Neural cell (in vitro differentiated cells): ENCODE results near the gene TECPR1. TPM values are rescaled to one million over a fixed set of nuclear protein-coding genes. Genes with fewer than 3 reads are reported as not detected.

Source experiments
- H2AFZ ChIP-seq: fragments of 200-600, 300-800 bp; sonication (generic), shearing (Covaris generic); 2 replicates; pipeline ENCODE4 v1.6.0; 2014; ENCODE audit warnings: low read depth, mild to moderate bottlenecking, antibody characterized with exemption, low read length, moderate library complexity
- H3F3A ChIP-seq: fragments of 200-600 bp; shearing (Covaris generic); 2 replicates; pipeline ENCODE4 v1.6.1; 2016; ENCODE audit warnings: mild to moderate bottlenecking, moderate library complexity, mixed read lengths, antibody characterized with exemption, low read length; ENCODE audit not compliant: insufficient read depth, poor library complexity, severe bottlenecking
- H3K27ac ChIP-seq: fragments of 200-600, 300-800 bp; sonication (generic), shearing (Covaris generic); 2 replicates; pipeline ENCODE4 v1.5.1; 2014; ENCODE audit warnings: mild to moderate bottlenecking, low read length, moderate library complexity
- H3K27me3 ChIP-seq: fragments of 300-800, 200-600 bp; sonication (generic), shearing (Covaris generic); 2 replicates; pipeline ENCODE4 v1.6.0; 2014; ENCODE audit warnings: mild to moderate bottlenecking, low read depth, low read length, moderate library complexity; ENCODE audit not compliant: insufficient read depth
- H3K36me3 ChIP-seq: fragments of 300-800, 200-600 bp; sonication (generic), shearing (Covaris generic); 2 replicates; pipeline ENCODE4 v1.5.1; 2014; ENCODE audit warnings: mild to moderate bottlenecking, antibody characterized with exemption, low read length, moderate library complexity; ENCODE audit not compliant: insufficient read depth
- H3K4me2 ChIP-seq: fragments of 300-800, 200-600 bp; sonication (generic), shearing (Covaris generic); 2 replicates; pipeline ENCODE4 v1.6.0; 2014; ENCODE audit warnings: mild to moderate bottlenecking, low read length
- H3K4me3 ChIP-seq: fragments of 300-800, 200-600 bp; sonication (generic), shearing (Covaris generic); 2 replicates; pipeline ENCODE4 v1.5.1; 2014; ENCODE audit warnings: mild to moderate bottlenecking, low read length, moderate library complexity
- H3K79me2 ChIP-seq: fragments of 200-600 bp; shearing (Covaris generic); replicated peaks from 2 replicates; pipeline ENCODE4 v1.6.0; 2014; ENCODE audit warnings: mild to moderate bottlenecking, low read length, moderate library complexity; ENCODE audit not compliant: insufficient read depth
- H3K9ac ChIP-seq: fragments of 300-800, 200-600 bp; sonication (generic), shearing (Covaris generic); 2 replicates; pipeline ENCODE4 v1.6.1; 2016; ENCODE audit warnings: mild to moderate bottlenecking, low read length, mixed read lengths
- H3K9me2 ChIP-seq: fragments of 200-600 bp; shearing (Covaris generic); 2 replicates; pipeline ENCODE4 v1.6.1; 2016; ENCODE audit warnings: mild to moderate bottlenecking, low read length, mixed read lengths; ENCODE audit not compliant: insufficient read depth
- H3K9me3 ChIP-seq: fragments of 200-600, 300-800 bp; sonication (generic), shearing (Covaris generic); 2 replicates; pipeline ENCODE4 v1.6.1; 2016; ENCODE audit warnings: mild to moderate bottlenecking, mixed run types, low read length, moderate library complexity, mixed read lengths
- H4K20me1 ChIP-seq: fragments of 200-600 bp; shearing (Covaris generic); 2 replicates; pipeline ENCODE4 v1.6.1; 2016; ENCODE audit warnings: mild to moderate bottlenecking, mixed run types; ENCODE audit not compliant: insufficient read depth
- EP300 ChIP-seq: fragments of 450-650 bp; conservative IDR thresholded peaks from 2 replicates; pipeline ENCODE4 v1.6.1; 2014; ENCODE audit warnings: antibody characterized with exemption, mild to moderate bottlenecking, moderate library complexity; ENCODE audit not compliant: poor library complexity, severe bottlenecking
- EZH2 ChIP-seq: fragments of 200-600, 300-800 bp; shearing (Covaris generic), sonication (generic); IDR thresholded peaks from 2 replicates; pipeline ENCODE4 v1.6.1; 2014; ENCODE audit warnings: antibody characterized with exemption, low read length, borderline replicate concordance, mild to moderate bottlenecking; ENCODE audit not compliant: insufficient read depth, poor library complexity, severe bottlenecking
- MXI1 ChIP-seq: fragments of 450-650 bp; conservative IDR thresholded peaks from 2 replicates; pipeline ENCODE4 v1.6.1; 2014; ENCODE audit warnings: antibody characterized with exemption, mild to moderate bottlenecking; ENCODE audit not compliant: poor library complexity, severe bottlenecking
- POLR2AphosphoS5 ChIP-seq: IDR thresholded peaks from 2 replicates; pipeline ENCODE4 v1.6.1; 2012
- RAD21 ChIP-seq: fragments of 450-650 bp; conservative IDR thresholded peaks from 2 replicates; pipeline ENCODE4 v1.6.1; 2014; ENCODE audit warnings: antibody characterized with exemption, mild to moderate bottlenecking, moderate library complexity
- SMC3 ChIP-seq: fragments of 450-650 bp; conservative IDR thresholded peaks from 2 replicates; pipeline ENCODE4 v1.6.1; 2014; ENCODE audit warnings: antibody characterized with exemption, mild to moderate bottlenecking, moderate library complexity; ENCODE audit not compliant: poor library complexity
- TAF1 ChIP-seq: IDR thresholded peaks from 2 replicates; pipeline ENCODE4 v1.6.1; 2012; ENCODE audit warnings: low read depth
- polyA plus RNA-seq: library from polyadenylated mRNA; depleted of rRNA; stranded (reverse); fragments of >200 nt; gene quantifications from 2 replicates; pipeline ENCODE4 v1.2.3, GENCODE V29; 2014
- TF ChIP-seq, protein P1 (sequence below): IDR thresholded peaks from 2 replicates; pipeline ENCODE4 v1.6.1; 2012; ENCODE audit warnings: borderline replicate concordance
- TF ChIP-seq, protein P2 (sequence below): fragments of 450-650 bp; IDR thresholded peaks from 2 replicates; pipeline ENCODE4 v1.5.1; 2014; ENCODE audit warnings: antibody characterized with exemption, mild to moderate bottlenecking, moderate library complexity; ENCODE audit not compliant: poor library complexity, severe bottlenecking

The TECPR1 gene
- polyA plus RNA-seq, 1 donor from 2014 or later = 46.6 TPM

DNA sequence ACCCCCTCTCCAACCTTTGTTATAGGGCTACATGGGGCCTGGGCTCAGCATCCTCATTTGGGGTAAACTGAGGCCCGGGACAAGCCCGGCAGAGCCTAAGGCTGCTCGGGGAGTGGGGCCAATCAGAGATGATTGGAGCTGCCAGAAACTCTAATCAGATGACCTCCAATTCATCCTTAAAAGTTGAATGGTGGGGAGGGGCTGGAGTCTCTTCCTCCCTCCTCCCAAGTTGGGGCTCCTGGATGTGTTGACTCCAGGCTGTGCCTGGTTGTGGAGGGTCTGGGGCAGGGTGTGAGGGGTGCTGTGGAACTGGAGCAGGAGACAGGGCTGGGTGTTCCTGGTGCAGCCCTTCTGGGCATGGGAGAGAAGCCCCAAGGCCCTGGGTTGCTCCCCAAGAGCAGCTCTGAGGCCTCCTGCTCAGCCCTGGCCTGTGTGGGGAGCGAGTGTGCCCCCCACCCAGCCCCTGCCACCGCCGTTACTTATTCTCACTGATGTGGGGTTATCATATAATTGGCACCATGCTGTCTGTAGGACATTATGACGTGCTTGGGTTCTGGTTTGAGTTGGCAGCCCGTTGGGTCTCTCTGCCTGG, 38.6 kb downstream of the TECPR1 start:
- Histone ChIP-seq H3K9me3 (no peaks in the 10 kb centered on the region), H4K20me1 (no peaks in the 10 kb centered on the region), H3K4me2 (no peak overlapping the region), H3K79me2 (no peaks in the 10 kb centered on the region), H3K27me3 (peaks cover 3% of the 10 kb centered on the region), H2AFZ (no peak overlapping the region), H3K9ac (no peak overlapping the region), H3F3A (no peaks in the 10 kb centered on the region), H3K9me2 (no peaks in the 10 kb centered on the region), H3K4me3 (no peak overlapping the region), H3K36me3 (no peaks in the 10 kb centered on the region), H3K27ac (no peak overlapping the region)
- TF ChIP-seq MXI1 = no peak
- TF ChIP-seq EZH2 = no peak
- no peak for TF ChIP-seq TAF1
- no peak for TF ChIP-seq POLR2AphosphoS5
- TF ChIP-seq SMC3 = no peak
- TF ChIP-seq, protein P1, sequence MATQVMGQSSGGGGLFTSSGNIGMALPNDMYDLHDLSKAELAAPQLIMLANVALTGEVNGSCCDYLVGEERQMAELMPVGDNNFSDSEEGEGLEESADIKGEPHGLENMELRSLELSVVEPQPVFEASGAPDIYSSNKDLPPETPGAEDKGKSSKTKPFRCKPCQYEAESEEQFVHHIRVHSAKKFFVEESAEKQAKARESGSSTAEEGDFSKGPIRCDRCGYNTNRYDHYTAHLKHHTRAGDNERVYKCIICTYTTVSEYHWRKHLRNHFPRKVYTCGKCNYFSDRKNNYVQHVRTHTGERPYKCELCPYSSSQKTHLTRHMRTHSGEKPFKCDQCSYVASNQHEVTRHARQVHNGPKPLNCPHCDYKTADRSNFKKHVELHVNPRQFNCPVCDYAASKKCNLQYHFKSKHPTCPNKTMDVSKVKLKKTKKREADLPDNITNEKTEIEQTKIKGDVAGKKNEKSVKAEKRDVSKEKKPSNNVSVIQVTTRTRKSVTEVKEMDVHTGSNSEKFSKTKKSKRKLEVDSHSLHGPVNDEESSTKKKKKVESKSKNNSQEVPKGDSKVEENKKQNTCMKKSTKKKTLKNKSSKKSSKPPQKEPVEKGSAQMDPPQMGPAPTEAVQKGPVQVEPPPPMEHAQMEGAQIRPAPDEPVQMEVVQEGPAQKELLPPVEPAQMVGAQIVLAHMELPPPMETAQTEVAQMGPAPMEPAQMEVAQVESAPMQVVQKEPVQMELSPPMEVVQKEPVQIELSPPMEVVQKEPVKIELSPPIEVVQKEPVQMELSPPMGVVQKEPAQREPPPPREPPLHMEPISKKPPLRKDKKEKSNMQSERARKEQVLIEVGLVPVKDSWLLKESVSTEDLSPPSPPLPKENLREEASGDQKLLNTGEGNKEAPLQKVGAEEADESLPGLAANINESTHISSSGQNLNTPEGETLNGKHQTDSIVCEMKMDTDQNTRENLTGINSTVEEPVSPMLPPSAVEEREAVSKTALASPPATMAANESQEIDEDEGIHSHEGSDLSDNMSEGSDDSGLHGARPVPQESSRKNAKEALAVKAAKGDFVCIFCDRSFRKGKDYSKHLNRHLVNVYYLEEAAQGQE = no peak
- no peak for TF ChIP-seq RAD21
- TF ChIP-seq EP300 = no peak
- TF ChIP-seq, protein P2, sequence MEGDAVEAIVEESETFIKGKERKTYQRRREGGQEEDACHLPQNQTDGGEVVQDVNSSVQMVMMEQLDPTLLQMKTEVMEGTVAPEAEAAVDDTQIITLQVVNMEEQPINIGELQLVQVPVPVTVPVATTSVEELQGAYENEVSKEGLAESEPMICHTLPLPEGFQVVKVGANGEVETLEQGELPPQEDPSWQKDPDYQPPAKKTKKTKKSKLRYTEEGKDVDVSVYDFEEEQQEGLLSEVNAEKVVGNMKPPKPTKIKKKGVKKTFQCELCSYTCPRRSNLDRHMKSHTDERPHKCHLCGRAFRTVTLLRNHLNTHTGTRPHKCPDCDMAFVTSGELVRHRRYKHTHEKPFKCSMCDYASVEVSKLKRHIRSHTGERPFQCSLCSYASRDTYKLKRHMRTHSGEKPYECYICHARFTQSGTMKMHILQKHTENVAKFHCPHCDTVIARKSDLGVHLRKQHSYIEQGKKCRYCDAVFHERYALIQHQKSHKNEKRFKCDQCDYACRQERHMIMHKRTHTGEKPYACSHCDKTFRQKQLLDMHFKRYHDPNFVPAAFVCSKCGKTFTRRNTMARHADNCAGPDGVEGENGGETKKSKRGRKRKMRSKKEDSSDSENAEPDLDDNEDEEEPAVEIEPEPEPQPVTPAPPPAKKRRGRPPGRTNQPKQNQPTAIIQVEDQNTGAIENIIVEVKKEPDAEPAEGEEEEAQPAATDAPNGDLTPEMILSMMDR = no peak

DNA sequence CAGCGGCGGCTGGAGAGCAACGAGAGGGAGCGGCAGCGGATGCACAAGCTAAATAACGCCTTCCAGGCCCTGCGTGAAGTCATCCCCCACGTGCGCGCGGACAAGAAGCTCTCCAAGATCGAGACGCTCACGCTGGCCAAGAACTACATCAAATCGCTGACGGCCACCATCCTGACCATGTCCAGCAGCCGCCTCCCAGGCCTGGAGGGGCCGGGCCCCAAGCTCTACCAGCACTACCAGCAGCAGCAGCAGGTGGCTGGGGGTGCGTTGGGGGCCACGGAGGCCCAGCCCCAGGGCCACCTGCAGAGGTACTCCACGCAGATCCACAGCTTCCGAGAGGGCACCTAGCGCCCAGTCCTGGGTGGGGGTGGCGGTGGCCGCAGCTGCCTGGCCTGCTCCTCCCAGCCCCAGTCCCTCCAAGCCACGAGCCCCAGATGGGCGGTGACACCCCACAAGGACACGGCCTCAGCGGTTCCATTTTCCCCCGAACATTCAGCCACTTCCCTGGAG, 39.4 kb downstream of the TECPR1 start:
- no peak overlapping the region for H2AFZ ChIP-seq
- no peak overlapping the region for H3K4me2 ChIP-seq
- no peaks in the 10 kb centered on the region for H3K36me3 ChIP-seq
- H3K27me3 ChIP-seq = peaks cover 3% of the 10 kb centered on the region
- H3K27ac ChIP-seq = no peak overlapping the region
- H3F3A ChIP-seq = no peaks in the 10 kb centered on the region
- H4K20me1 ChIP-seq = no peaks in the 10 kb centered on the region
- no peaks in the 10 kb centered on the region for H3K9me3 ChIP-seq
- H3K79me2 ChIP-seq = no peaks in the 10 kb centered on the region
- H3K9ac ChIP-seq = no peak overlapping the region
- no peaks in the 10 kb centered on the region for H3K9me2 ChIP-seq
- H3K4me3 ChIP-seq = no peak overlapping the region
- TF ChIP-seq RAD21 (no peak), TAF1 (no peak)
